K562 (cell line): ENCODE data around the gene LAMA4. TPM values are rescaled to one million over a fixed set of nuclear protein-coding genes. Genes with fewer than 3 reads are reported as not detected.

Source experiments
- ATAC-seq: fragments of 200-7000 bp; cut with Tn5 transposase; 3 replicates; pipeline ENCODE4 v1.9.1; 2020; ENCODE audit warnings: moderate library complexity
- BruUV-seq: library from RNA; stranded (reverse); fragments of 400-500 nt; replicated peaks from 2 replicates; lab custom pipeline; 2021; lab: Mats Ljungman, UMichigan
- CTCF ChIA-PET: fragments of 300-600 bp; formaldehyde crosslinking; extraction: SDS; loops from one replicate; lab custom pipeline; 2021; ENCODE audit warnings: low intra/inter-chr PET ratio; lab: Yijun Ruan, JAX
- POLR2A ChIA-PET: fragments of 300-600, 350-650 bp; sonication (Branson Sonifier 250); formaldehyde crosslinking; extraction: SDS; loops from one replicate; lab custom pipeline; 2021; ENCODE audit warnings: antibody characterized with exemption, inconsistent platforms; lab: Yijun Ruan, JAX
- DNase-seq, 4 experiments: peaks; one replicate each; pipeline versions ENCODE4 v3.0.0 to v3.0.0-alpha.2; 2011 to 2018; ENCODE audit warnings: low spot score in 3 of 4, mixed read lengths in 3 of 4; ENCODE audit errors: extremely low read depth in 1 of 4
- FAIRE-seq: peaks from 2 replicates; lab custom pipeline; 2011; peaks lifted over from hg19 to GRCh38; lab: Jason Lieb, UNC
- H2AFZ ChIP-seq: 2 replicates; pipeline ENCODE4 v1.6.0; 2011; ENCODE audit warnings: low read depth, low read length, control low read depth, inconsistent platforms
- H3K27ac ChIP-seq: fragments of 200-600 bp; 3 replicates; pipeline ENCODE4 v1.8.0; 2011; ENCODE audit warnings: low read depth, mild to moderate bottlenecking, control low read depth, inconsistent platforms, low read length, moderate library complexity, mixed read lengths; ENCODE audit errors: extremely low read depth
- H3K27me3 ChIP-seq, 2 experiments: fragments of 300-600 bp in 1 of 2; 2 replicates in 1 of 2; 3 replicates in 1 of 2; pipeline versions ENCODE4 v1.6.0 to v1.8.0; 2011; ENCODE audit warnings: inconsistent platforms in 2 of 2, low read length in 2 of 2, mild to moderate bottlenecking in 1 of 2, mixed read lengths in 1 of 2, moderate library complexity in 1 of 2; ENCODE audit not compliant: control insufficient read depth in 2 of 2, insufficient read depth in 2 of 2
- H3K36me3 ChIP-seq: fragments of 300-600 bp; 3 replicates; pipeline ENCODE4 v1.8.0; 2011; ENCODE audit warnings: mild to moderate bottlenecking, low read length, inconsistent platforms; ENCODE audit not compliant: control insufficient read depth, insufficient read depth
- H3K4me1 ChIP-seq, 2 experiments: fragments of 200-600 bp in 1 of 2; replicated peaks in 1 of 2; 2 replicates in 1 of 2; 3 replicates in 1 of 2; pipeline versions ENCODE4 v1.5.1 to v1.8.0; 2011; ENCODE audit warnings: inconsistent platforms in 2 of 2, low read length in 2 of 2, mild to moderate bottlenecking in 1 of 2, mixed read lengths in 1 of 2, moderate library complexity in 1 of 2; ENCODE audit not compliant: control insufficient read depth in 2 of 2, insufficient read depth in 2 of 2
- H3K4me2 ChIP-seq: 2 replicates; pipeline ENCODE4 v1.6.1; 2011; ENCODE audit warnings: low read length, control low read depth, inconsistent platforms, mixed read lengths; ENCODE audit not compliant: insufficient read depth
- H3K4me3 ChIP-seq: fragments of 200-600 bp; sonication (generic), shearing (Covaris generic); 2 replicates; pipeline ENCODE4 v1.5.1; 2016; ENCODE audit warnings: control low read depth, inconsistent platforms
- H3K79me2 ChIP-seq: fragments of 200-600 bp; 3 replicates; pipeline ENCODE4 v1.8.0; 2011; ENCODE audit warnings: low read length, inconsistent platforms; ENCODE audit not compliant: control insufficient read depth, insufficient read depth
- H3K9ac ChIP-seq, 2 experiments: 2 replicates each; pipeline versions ENCODE4 v1.6.0 to v1.6.1; 2011; ENCODE audit warnings: low read depth in 2 of 2, low read length in 2 of 2, control low read depth in 1 of 2, inconsistent platforms in 1 of 2, mild to moderate bottlenecking in 1 of 2, mixed read lengths in 1 of 2; ENCODE audit not compliant: insufficient read depth in 1 of 2
- H3K9me1 ChIP-seq: one replicate; pipeline ENCODE4 v1.6.0; 2011; ENCODE audit warnings: inconsistent platforms, mild to moderate bottlenecking, low read length, moderate library complexity; ENCODE audit not compliant: control insufficient read depth, insufficient read depth
- H3K9me3 ChIP-seq: replicated peaks from 2 replicates; pipeline ENCODE4 v1.5.1; 2011; ENCODE audit warnings: low read depth, low read length, inconsistent platforms; ENCODE audit not compliant: control insufficient read depth, insufficient read depth
- H4K20me1 ChIP-seq: replicated peaks from 2 replicates; pipeline ENCODE4 v1.6.1; 2011; ENCODE audit warnings: low read length, inconsistent platforms, mixed read lengths; ENCODE audit not compliant: control insufficient read depth, insufficient read depth
- POLR3A ChIP-seq: IDR thresholded peaks from 2 replicates; pipeline ENCODE4 v1.6.1; 2011; ENCODE audit warnings: borderline replicate concordance, mild to moderate bottlenecking, moderate library complexity; ENCODE audit not compliant: insufficient read length, insufficient read depth; ENCODE audit errors: extremely low read depth
- TFAP4 ChIP-seq: sonication (generic); formaldehyde crosslinking; IDR thresholded peaks from 2 replicates; pipeline ENCODE4 v1.8.0; 2022; ENCODE audit warnings: missing genetic modification reagents, mild to moderate bottlenecking, moderate library complexity, borderline replicate concordance
- ZNF24 ChIP-seq: fragments of 450-650 bp; IDR thresholded peaks from 2 replicates; pipeline ENCODE4 v1.6.1; 2016
- ZNF696 ChIP-seq: fragments of 250-450 bp; sonication (Bioruptor Pico); conservative IDR thresholded peaks from 2 replicates; pipeline ENCODE4 v1.4.0; 2020; ENCODE audit warnings: mild to moderate bottlenecking, moderate library complexity
- ZNF778 ChIP-seq: fragments of 450-650 bp; formaldehyde crosslinking; IDR thresholded peaks from 2 replicates; pipeline ENCODE4 v1.4.0; 2020; ENCODE audit warnings: mild to moderate bottlenecking, moderate library complexity
- WGBS: fragments of 100-300 bp; shearing (Covaris generic); methylation state at CpG from one replicate; pipeline ENCODE4 v1.1.6; 2016; ENCODE audit warnings: low coverage, mixed read lengths; ENCODE audit not compliant: insufficient coverage; ENCODE audit errors: missing lambda C conversion rate; 5-methylcytosine and 5-hydroxymethylcytosine counted together
- in situ Hi-C: fragments of 300-500 bp; cut with MboI; formaldehyde crosslinking; loops from 4 replicates; pipeline ENCODE4 v1.15.0; 2018; ENCODE audit warnings: inconsistent platforms, mixed read lengths
- intact Hi-C: fragments of 100-400 bp; cut with micrococcal nuclease; formaldehyde crosslinking; loops from 2 replicates; pipeline ENCODE4 v1.14.2; 2022
- polyA plus RNA-seq, 8 experiments: library from polyadenylated mRNA; depleted of rRNA in 4 of 8; stranded (reverse) in 5 of 8; unstranded in 3 of 8; fragments of >200 nt; fragmentation: Nextera tagmentation in 2 of 8; fragmentation: Illumina TruSeq in 1 of 8; extraction: Ambion mirVana in 2 of 8; extraction: Trizol in 1 of 8; gene quantifications; 2 replicates each; pipeline versions ENCODE4 v1.2.1 to v1.2.3, GENCODE V29; 2011 to 2014; ENCODE audit warnings: inconsistent platforms in 1 of 8, missing spikeins in 1 of 8
- total RNA-seq, 7 experiments: library from RNA; depleted of rRNA in 6 of 7; stranded (reverse); fragments of >200 nt in 6 of 7; fragmentation: Illumina TruSeq in 2 of 7; extraction: Trizol in 2 of 7; gene quantifications; 2 replicates each; pipeline versions ENCODE4 v1.2.1 to v1.2.3, GENCODE V29; 2011 to 2021; ENCODE audit warnings: low replicate concordance in 1 of 7
- TF ChIP-seq, protein P1 (sequence below): fragments of 200-800 bp; sonication (Bioruptor generic); IDR thresholded peaks from 2 replicates; pipeline ENCODE4 v1.6.1; 2017; ENCODE audit warnings: missing genetic modification characterization, missing compliant biosample characterization
- TF ChIP-seq, protein P2 (sequence below): fragments of 450-650 bp; formaldehyde crosslinking; IDR thresholded peaks from 2 replicates; pipeline ENCODE4 v1.4.0; 2020; ENCODE audit warnings: mild to moderate bottlenecking, mixed read lengths
- TF ChIP-seq, protein P3 (sequence below): fragments of 200-400 bp; formaldehyde crosslinking; IDR thresholded peaks from 2 replicates; pipeline ENCODE4 v1.6.1; 2017; ENCODE audit warnings: mild to moderate bottlenecking, low read depth, low read length, moderate library complexity

The LAMA4 gene
- total and polyA plus RNA-seq, 9 of the 15 experiments (the other 6 are each of a cell fraction or from before 2014, with no cell fraction given), result 0.05 to 2.9 (median 0.51) TPM

DNA sequence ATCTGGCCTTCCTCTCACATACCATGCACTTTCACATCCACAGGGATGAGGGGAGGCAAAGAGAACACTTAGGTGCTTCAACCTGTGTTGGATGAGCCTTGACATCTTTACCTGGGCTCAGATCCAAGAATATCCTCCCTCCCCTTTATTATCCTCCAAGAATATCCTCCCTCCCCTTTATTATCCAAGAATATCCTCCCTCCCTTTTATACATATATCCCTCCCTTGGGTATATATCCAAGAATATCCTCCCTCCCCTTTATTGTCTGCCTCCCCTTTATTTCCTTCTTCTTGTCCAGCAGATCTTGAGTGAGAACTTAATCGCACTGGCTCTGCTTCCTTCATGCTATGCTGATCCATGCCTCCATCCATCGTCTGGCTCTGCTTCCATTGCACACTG, 30.3 kb downstream of the LAMA4 start:
- ATAC-seq, result no peak
- Histone ChIP-seq H3K27me3 (no peaks in the 10 kb centered on the region), H3K27ac (no peak overlapping the region), H3K9me1 (no peaks in the 10 kb centered on the region), H3K9ac (no peak overlapping the region), H3K36me3 (no peaks in the 10 kb centered on the region), H3K4me2 (no peak overlapping the region), H3K4me1 (no peaks in the 10 kb centered on the region), H4K20me1 (no peaks in the 10 kb centered on the region), H2AFZ (no peak overlapping the region), H3K79me2 (no peaks in the 10 kb centered on the region), H3K4me3 (no peak overlapping the region), H3K9me3 (no peaks in the 10 kb centered on the region)
- DNase-seq, result no peak
- WGBS, result 0% methylated on average over 2 of the region's 2 CpGs
- in situ Hi-C loops (no loop called here), intact Hi-C loops (no loop called here)
- POLR2A ChIA-PET, result no interaction called here
- FAIRE-seq, result no peak
- TF ChIP-seq, protein P1, sequence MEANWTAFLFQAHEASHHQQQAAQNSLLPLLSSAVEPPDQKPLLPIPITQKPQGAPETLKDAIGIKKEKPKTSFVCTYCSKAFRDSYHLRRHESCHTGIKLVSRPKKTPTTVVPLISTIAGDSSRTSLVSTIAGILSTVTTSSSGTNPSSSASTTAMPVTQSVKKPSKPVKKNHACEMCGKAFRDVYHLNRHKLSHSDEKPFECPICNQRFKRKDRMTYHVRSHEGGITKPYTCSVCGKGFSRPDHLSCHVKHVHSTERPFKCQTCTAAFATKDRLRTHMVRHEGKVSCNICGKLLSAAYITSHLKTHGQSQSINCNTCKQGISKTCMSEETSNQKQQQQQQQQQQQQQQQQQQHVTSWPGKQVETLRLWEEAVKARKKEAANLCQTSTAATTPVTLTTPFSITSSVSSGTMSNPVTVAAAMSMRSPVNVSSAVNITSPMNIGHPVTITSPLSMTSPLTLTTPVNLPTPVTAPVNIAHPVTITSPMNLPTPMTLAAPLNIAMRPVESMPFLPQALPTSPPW (CRISPR knock-in tag), result no peak
- TF ChIP-seq, protein P2, sequence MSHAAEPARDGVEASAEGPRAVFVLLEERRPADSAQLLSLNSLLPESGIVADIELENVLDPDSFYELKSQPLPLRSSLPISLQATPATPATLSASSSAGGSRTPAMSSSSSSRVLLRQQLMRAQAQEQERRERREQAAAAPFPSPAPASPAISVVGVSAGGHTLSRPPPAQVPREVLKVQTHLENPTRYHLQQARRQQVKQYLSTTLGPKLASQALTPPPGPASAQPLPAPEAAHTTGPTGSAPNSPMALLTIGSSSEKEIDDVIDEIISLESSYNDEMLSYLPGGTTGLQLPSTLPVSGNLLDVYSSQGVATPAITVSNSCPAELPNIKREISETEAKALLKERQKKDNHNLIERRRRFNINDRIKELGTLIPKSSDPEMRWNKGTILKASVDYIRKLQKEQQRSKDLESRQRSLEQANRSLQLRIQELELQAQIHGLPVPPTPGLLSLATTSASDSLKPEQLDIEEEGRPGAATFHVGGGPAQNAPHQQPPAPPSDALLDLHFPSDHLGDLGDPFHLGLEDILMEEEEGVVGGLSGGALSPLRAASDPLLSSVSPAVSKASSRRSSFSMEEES (CRISPR knock-in tag), result no peak
- TF ChIP-seq ZNF696 (CRISPR knock-in tag) (no peak), POLR3A (no peak), ZNF24 (no peak), TFAP4 (CRISPR knock-in tag) (no peak), ZNF778 (no peak)
- TF ChIP-seq, protein P3, sequence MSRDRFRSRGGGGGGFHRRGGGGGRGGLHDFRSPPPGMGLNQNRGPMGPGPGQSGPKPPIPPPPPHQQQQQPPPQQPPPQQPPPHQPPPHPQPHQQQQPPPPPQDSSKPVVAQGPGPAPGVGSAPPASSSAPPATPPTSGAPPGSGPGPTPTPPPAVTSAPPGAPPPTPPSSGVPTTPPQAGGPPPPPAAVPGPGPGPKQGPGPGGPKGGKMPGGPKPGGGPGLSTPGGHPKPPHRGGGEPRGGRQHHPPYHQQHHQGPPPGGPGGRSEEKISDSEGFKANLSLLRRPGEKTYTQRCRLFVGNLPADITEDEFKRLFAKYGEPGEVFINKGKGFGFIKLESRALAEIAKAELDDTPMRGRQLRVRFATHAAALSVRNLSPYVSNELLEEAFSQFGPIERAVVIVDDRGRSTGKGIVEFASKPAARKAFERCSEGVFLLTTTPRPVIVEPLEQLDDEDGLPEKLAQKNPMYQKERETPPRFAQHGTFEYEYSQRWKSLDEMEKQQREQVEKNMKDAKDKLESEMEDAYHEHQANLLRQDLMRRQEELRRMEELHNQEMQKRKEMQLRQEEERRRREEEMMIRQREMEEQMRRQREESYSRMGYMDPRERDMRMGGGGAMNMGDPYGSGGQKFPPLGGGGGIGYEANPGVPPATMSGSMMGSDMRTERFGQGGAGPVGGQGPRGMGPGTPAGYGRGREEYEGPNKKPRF, result no peak
- CTCF ChIA-PET, result interaction anchor here (0.7 kb wide), 1 partner anchor 44 kb away, joined by 3 read pairs; no protein-coding TSS in a partner anchor
- no TSS peak for BruUV-seq
